Measurements from ENCODE around the gene FXYD5. TPM values are rescaled to one million over a fixed set of nuclear protein-coding genes. Genes with fewer than 3 reads are reported as not detected.

The FXYD5 gene
- total and polyA plus RNA-seq, 2 donors (not counting 3 experiments of a cell fraction or from before 2014, with no cell fraction given): 223 to 290 TPM

DNA sequence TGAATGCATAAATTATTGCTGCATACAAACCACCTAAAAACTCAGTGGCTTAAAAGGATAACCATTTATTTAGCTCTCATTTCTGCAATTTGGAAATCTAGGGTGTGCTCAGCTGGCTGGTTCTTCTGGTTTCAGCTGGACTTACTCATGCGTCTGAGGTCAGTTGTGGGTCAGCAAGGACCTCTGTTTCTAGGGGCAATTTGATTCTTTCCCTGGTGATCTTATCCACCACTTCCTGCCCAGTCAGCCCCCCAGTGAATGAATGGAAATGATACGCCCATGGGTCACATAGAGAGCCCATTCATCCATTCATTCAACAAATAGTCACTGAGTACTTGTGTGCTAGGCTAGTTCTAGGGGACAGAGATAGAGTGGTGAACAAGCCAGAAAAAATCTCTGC, 9.9 kb downstream of the FXYD5 start:
- Histone ChIP-seq H3K4me2 (ENCODE audit: insufficient read depth, low read length) (no peak overlapping the region), H3K4me1 (ENCODE audit: control insufficient read depth, extremely low read depth, insufficient read depth, low read length) (no peaks in the 10 kb centered on the region), H3K4me3 (replicated peaks in 1 of 3; ENCODE audit: insufficient read depth in 1 of 3, low read depth in 1 of 3, low read length in 3 of 3) (no peak overlapping the region), H2AFZ (ENCODE audit: low read depth, low read length) (no peak overlapping the region), H3K9ac (replicated peaks; ENCODE audit: extremely low read depth, insufficient read depth, low read length) (no peak overlapping the region), H3K27me3 (ENCODE audit: control insufficient read depth in 2 of 2, insufficient read depth in 2 of 2, low read length in 2 of 2) (no peaks in the 10 kb centered on the region), H4K20me1 (replicated peaks; ENCODE audit: control insufficient read depth, extremely low read depth, insufficient read depth, low read length) (no peaks in the 10 kb centered on the region), H3K9me1 (replicated peaks; ENCODE audit: control insufficient read depth, extremely low read depth, insufficient read depth, low read length) (no peaks in the 10 kb centered on the region), H3K9me3 (replicated peaks; ENCODE audit: control insufficient read depth, insufficient read depth, low read length) (peaks cover 5% of the 10 kb centered on the region), H3K79me2 (ENCODE audit: control insufficient read depth, insufficient read depth, low read length) (peaks cover 9% of the 10 kb centered on the region), H3K36me3 (ENCODE audit: control insufficient read depth in 2 of 2, extremely low read depth in 1 of 2, insufficient read depth in 2 of 2, low read length in 2 of 2) (peaks cover 28 to 33% of the 10 kb centered on the region in 2 experiments), H3K27ac (ENCODE audit: insufficient read depth, low read depth, low read length) (no peak overlapping the region)
- FAIRE-seq: no peak
- ChIA-PET POLR2A (no interaction called here), CTCF (no interaction called here)
- intact Hi-C loops (cut with micrococcal nuclease) (no loop called here), dilution Hi-C loops (cut with MboI; ENCODE audit: extremely low pct_ligation_motif_present, low sequenced_read_pairs) (no loop called here)
- BruUV-seq (replicated peaks): no TSS peak
- no peak for TF ChIP-seq MYC (IDR thresholded peaks at IDR 0.05; ENCODE audit: low read depth, low read length)
- TF ChIP-seq GATA2 (IDR thresholded peaks at IDR 0.05; ENCODE audit: insufficient read depth, insufficient read length, low read depth, low read length): peak; percentile 78
- TF ChIP-seq EZH2 (IDR thresholded peaks at IDR 0.05; ENCODE audit: borderline replicate concordance, low read depth, low read length, severe bottlenecking): no peak
- no peak for TF ChIP-seq POLR2A (IDR thresholded peaks at IDR 0.05; ENCODE audit: low read depth, low read length)
- no peak for TF ChIP-seq CTCF (IDR thresholded peaks at IDR 0.05; ENCODE audit: extremely low read depth in 1 of 2, insufficient read depth in 1 of 2, low read depth in 1 of 2, low read length in 2 of 2)
- no peak for TF ChIP-seq JUN (IDR thresholded peaks at IDR 0.05; ENCODE audit: borderline replicate concordance, insufficient read depth, insufficient read length, low read depth)
- TF ChIP-seq, protein P1, sequence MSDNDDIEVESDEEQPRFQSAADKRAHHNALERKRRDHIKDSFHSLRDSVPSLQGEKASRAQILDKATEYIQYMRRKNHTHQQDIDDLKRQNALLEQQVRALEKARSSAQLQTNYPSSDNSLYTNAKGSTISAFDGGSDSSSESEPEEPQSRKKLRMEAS (IDR thresholded peaks at IDR 0.05; ENCODE audit: insufficient read depth, insufficient read length): no peak
- TF ChIP-seq FOS (IDR thresholded peaks at IDR 0.05; ENCODE audit: borderline replicate concordance, insufficient read depth, low read length): peak; percentile 78
- peak; percentile 39 for TF ChIP-seq POLR2AphosphoS5 (IDR thresholded peaks at IDR 0.05; ENCODE audit: insufficient read depth, low read depth, low read length)
- DNase-seq (ENCODE audit: low read depth, low spot score): no peak

Measured in endothelial cell of umbilical vein (primary cell).